ENCODE measurements around the gene KRT8.

The KRT8 gene

GRCh38 chr12:52874573-52875435 lies 30.1 kb downstream of the KRT8 start:
- peak overlapping the region; percentile 39 for H3K4me3 ChIP-seq (ENCODE audit: low read depth, low read length)
- no peak for DNase-seq (ENCODE audit: low read depth)
- no peak for TF ChIP-seq CTCF (IDR thresholded peaks at IDR 0.05; ENCODE audit: low read depth, low read length, missing control alignments)

GRCh38 chr12:52873832-52874572 lies 30.9 kb downstream of the KRT8 start:
- no peak for TF ChIP-seq CTCF (IDR thresholded peaks at IDR 0.05; ENCODE audit: low read depth, low read length, missing control alignments)
- no peak for DNase-seq (ENCODE audit: low read depth)
- H3K4me3 ChIP-seq (ENCODE audit: low read depth, low read length), result peak overlapping the region; percentile 46

DNA sequence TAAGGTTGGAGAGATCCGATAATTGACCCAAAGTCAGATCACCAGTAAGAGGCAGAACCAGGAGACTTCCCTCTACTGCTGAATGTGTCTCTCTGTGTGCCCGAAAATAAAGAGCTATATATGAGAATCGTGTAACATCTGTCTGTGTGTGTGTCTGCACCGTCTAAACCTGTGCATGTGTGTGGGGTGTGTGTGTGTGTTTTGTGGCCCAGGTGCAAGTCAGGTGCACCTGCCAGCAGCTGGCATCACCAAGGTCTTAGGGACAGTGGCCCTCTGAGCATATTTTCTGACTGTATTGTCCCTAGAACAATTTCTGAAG lies 31.4 kb downstream of the KRT8 start:
- no peak for TF ChIP-seq CTCF (IDR thresholded peaks at IDR 0.05; ENCODE audit: low read depth, low read length, missing control alignments)
- DNase-seq (ENCODE audit: low read depth), result no peak
- H3K4me3 ChIP-seq (ENCODE audit: low read depth, low read length), result peak overlapping the region; percentile 46; the same call in 1 of the 2 replicates

DNA sequence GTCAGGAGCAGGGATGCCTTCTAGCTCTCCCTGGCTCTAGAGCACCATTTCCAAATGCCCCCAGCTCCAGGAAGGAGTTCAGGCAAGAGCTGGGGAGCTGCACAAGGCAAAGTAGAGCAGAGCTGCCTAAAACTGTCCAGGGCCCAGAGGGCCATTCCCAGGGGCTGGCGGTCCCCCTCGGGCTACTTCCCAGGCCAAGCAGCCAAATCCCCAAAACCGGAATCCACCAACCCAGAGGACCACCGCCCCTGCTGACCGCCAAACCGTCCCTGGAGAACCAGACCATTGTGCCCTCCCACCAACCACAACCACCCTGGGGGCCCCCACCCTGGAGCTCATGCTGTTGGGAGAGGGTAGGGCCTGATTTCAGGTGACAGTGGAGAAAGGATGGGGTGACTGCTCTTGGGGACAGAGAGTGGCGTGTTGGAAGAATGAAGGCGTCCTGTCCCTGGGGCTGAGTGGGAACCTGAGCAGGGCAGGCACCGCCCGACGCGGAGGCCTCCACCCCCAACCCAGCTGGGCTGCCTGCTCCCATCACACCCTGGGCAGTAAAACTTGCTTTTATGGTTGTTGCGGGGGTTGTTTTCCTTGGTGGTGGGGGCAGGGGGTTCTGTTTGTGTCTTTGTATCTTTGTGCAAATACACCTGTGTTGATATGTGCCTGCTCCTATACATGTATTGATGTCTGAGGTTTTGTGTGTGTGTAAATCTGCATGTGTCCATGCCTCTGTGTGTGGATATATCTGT lies 32.1 kb downstream of the KRT8 start:
- H3K4me3 ChIP-seq (ENCODE audit: low read depth, low read length), result no peak overlapping the region
- no peak for DNase-seq (ENCODE audit: low read depth)
- no peak for TF ChIP-seq CTCF (IDR thresholded peaks at IDR 0.05; ENCODE audit: low read depth, low read length, missing control alignments)

- no peak overlapping the region for H3K4me3 ChIP-seq (ENCODE audit: low read depth, low read length)
- TF ChIP-seq CTCF (IDR thresholded peaks at IDR 0.05; ENCODE audit: low read depth, low read length, missing control alignments), result no peak
- no peak for DNase-seq (ENCODE audit: low read depth)
Measured at GRCh38 chr12:52871291-52872039, 33.4 kb downstream of the KRT8 start.

Measured in GM12864 (cell line).